HL-60 (cell line): ENCODE measurements around the gene EPS15.

Experiments
- DNase-seq, 2 experiments: peaks; one replicate each; pipeline ENCODE4 v3.0.0-alpha.2; 2010 to 2020; ENCODE audit warnings: low read depth in 1 of 2, low spot score in 1 of 2
- H3K27ac ChIP-seq: fragments of 250-450 bp; sonication (Bioruptor Pico); replicated peaks from 2 replicates; pipeline ENCODE4 v1.5.1; 2020; ENCODE audit warnings: mild to moderate bottlenecking, moderate library complexity
- H3K27me3 ChIP-seq: fragments of 250-450 bp; sonication (Bioruptor Pico); 2 replicates; pipeline ENCODE4 v1.5.1; 2021; ENCODE audit warnings: mild to moderate bottlenecking, moderate library complexity; ENCODE audit not compliant: insufficient read depth, poor library complexity, severe bottlenecking
- H3K4me3 ChIP-seq: replicated peaks from 2 replicates; pipeline ENCODE4 v1.5.1; 2011; ENCODE audit warnings: mild to moderate bottlenecking, control low read depth, low read length; ENCODE audit not compliant: insufficient read depth
- GABPA ChIP-seq: IDR thresholded peaks from 2 replicates; pipeline ENCODE4 v1.6.1; 2012; ENCODE audit warnings: low read depth
- POLR2AphosphoS5 ChIP-seq: IDR thresholded peaks from 2 replicates; pipeline ENCODE4 v1.6.1; 2012; ENCODE audit warnings: low read depth
- SPI1 ChIP-seq: IDR thresholded peaks from 2 replicates; pipeline ENCODE4 v1.6.1; 2012; ENCODE audit warnings: low read depth, mild to moderate bottlenecking, borderline replicate concordance
- TF ChIP-seq, protein P1 (sequence below): IDR thresholded peaks from one replicate; pipeline ENCODE4 v1.5.1; 2011; ENCODE audit warnings: low read length, control low read depth, inconsistent platforms; ENCODE audit not compliant: insufficient read depth
- TF ChIP-seq, protein P2 (sequence below): IDR thresholded peaks from 2 replicates; pipeline ENCODE4 v1.6.1; 2012; ENCODE audit warnings: low read depth; ENCODE audit not compliant: insufficient replicate concordance

EPS15 gene

DNA sequence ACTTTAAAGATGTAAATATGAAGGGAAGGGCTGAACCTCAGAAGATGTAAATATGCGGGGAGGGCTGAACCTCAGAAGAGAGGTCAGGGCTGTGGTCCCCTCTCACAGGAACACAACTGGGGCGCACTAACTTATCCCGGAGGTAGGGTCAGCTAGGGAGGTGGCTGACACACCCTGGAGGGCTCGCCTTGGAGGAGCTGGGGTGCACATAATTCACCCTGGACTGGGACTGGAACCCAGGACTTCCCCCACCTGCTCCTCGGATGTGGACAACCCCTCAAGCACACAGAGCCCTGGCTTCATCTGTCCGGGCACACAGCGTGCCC lies 174.8 kb downstream of the EPS15 start:
- Histone ChIP-seq H3K27ac (no peak overlapping the region), H3K27me3 (peaks cover 17% of the 10 kb centered on the region), H3K4me3 (no peak overlapping the region)
- TF ChIP-seq SPI1: no peak
- TF ChIP-seq POLR2AphosphoS5: no peak
- TF ChIP-seq, protein P1, sequence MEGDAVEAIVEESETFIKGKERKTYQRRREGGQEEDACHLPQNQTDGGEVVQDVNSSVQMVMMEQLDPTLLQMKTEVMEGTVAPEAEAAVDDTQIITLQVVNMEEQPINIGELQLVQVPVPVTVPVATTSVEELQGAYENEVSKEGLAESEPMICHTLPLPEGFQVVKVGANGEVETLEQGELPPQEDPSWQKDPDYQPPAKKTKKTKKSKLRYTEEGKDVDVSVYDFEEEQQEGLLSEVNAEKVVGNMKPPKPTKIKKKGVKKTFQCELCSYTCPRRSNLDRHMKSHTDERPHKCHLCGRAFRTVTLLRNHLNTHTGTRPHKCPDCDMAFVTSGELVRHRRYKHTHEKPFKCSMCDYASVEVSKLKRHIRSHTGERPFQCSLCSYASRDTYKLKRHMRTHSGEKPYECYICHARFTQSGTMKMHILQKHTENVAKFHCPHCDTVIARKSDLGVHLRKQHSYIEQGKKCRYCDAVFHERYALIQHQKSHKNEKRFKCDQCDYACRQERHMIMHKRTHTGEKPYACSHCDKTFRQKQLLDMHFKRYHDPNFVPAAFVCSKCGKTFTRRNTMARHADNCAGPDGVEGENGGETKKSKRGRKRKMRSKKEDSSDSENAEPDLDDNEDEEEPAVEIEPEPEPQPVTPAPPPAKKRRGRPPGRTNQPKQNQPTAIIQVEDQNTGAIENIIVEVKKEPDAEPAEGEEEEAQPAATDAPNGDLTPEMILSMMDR: no peak
- TF ChIP-seq GABPA: no peak
- TF ChIP-seq, protein P2, sequence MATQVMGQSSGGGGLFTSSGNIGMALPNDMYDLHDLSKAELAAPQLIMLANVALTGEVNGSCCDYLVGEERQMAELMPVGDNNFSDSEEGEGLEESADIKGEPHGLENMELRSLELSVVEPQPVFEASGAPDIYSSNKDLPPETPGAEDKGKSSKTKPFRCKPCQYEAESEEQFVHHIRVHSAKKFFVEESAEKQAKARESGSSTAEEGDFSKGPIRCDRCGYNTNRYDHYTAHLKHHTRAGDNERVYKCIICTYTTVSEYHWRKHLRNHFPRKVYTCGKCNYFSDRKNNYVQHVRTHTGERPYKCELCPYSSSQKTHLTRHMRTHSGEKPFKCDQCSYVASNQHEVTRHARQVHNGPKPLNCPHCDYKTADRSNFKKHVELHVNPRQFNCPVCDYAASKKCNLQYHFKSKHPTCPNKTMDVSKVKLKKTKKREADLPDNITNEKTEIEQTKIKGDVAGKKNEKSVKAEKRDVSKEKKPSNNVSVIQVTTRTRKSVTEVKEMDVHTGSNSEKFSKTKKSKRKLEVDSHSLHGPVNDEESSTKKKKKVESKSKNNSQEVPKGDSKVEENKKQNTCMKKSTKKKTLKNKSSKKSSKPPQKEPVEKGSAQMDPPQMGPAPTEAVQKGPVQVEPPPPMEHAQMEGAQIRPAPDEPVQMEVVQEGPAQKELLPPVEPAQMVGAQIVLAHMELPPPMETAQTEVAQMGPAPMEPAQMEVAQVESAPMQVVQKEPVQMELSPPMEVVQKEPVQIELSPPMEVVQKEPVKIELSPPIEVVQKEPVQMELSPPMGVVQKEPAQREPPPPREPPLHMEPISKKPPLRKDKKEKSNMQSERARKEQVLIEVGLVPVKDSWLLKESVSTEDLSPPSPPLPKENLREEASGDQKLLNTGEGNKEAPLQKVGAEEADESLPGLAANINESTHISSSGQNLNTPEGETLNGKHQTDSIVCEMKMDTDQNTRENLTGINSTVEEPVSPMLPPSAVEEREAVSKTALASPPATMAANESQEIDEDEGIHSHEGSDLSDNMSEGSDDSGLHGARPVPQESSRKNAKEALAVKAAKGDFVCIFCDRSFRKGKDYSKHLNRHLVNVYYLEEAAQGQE: no peak
- DNase-seq: no peak

DNA sequence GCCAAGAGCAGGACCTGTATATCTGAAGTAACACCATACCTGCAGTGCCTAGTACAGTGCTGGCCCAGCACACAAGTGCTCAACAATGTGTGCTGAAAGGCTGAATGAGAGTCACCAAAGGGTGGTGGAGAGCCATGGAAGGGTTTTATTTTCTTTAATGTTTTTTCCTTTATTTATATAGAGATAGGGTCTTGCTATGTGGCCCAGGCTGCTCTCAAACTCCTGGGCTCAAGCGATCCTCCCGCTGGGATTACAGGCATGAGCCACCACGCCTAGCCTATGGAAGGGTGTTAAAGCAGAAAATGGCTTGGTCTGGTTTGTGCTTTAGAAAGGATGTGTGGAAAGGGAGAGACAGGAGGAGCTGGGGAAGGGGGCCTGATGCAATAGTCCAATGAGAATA lies 175.4 kb downstream of the EPS15 start:
- Histone ChIP-seq H3K27ac (no peak overlapping the region), H3K4me3 (no peak overlapping the region), H3K27me3 (peaks cover 17% of the 10 kb centered on the region)
- TF ChIP-seq POLR2AphosphoS5 (no peak), SPI1 (no peak), GABPA (no peak)
- TF ChIP-seq, protein P1: no peak
- TF ChIP-seq, protein P2: no peak
- no peak for DNase-seq

DNA sequence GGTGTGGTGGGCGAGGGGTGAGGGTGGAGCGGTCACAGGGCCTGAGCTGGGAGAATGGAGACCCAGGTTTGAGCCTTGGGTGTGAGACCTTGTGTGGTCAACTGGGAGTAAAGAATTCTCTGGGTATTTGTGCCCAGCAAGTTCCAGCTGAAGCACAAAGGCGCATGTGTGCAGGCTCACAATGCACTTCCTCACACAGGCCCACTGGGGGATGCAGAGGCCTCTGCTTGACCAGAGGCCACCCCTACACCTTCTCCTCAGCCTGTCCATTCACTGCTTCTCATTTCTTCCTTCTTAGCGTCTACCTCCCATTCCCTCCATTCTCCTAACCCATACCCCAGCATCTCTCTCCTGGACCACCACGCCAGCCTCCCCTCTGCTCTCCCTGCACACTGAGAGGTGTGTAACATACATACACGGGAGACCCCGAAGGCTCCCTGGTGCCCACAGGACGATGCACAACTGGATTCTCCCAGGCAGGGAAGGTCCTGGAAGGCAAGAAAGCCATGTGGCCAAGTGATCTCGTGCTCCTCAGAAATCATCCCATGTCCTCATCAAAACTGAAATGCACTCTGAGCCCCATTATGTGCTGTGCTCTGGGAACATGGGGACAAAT lies 176.4 kb downstream of the EPS15 start:
- no peak for DNase-seq
- TF ChIP-seq POLR2AphosphoS5 (no peak), SPI1 (no peak), GABPA (no peak)
- TF ChIP-seq, protein P1: no peak
- TF ChIP-seq, protein P2: no peak
- Histone ChIP-seq H3K27me3 (peaks cover 17% of the 10 kb centered on the region), H3K4me3 (no peak overlapping the region), H3K27ac (no peak overlapping the region)
